ENCODE data around the gene PIP4K2B. TPM values are rescaled to one million over a fixed set of nuclear protein-coding genes. Genes with fewer than 3 reads are reported as not detected.

Gene PIP4K2B
- total and polyA plus RNA-seq, 9 of the 15 experiments (the other 6 are each of a cell fraction or from before 2014, with no cell fraction given): 3.7 to 29.9 (median 23.0) TPM

DNA sequence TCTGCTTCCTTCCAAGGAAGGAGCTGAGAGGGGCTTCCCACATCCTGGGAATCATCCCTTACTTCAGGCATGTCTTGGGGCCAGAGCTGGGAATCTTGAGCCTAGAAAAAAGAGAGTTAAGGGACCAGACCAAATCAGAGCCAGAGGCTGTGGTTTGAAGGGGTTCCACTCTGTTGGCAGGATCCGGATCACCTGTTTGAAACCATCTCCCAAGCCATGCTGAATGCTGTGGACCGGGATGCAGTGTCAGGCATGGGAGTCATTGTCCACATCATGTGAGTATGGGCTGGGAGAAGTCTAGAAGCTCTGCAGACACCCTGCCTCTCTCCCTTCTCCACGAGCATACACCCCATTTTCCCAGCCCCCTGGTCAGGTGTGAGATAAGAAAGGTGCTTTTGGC is 37.1 kb downstream of the PIP4K2B start (continued):
- TF ChIP-seq, protein P1, sequence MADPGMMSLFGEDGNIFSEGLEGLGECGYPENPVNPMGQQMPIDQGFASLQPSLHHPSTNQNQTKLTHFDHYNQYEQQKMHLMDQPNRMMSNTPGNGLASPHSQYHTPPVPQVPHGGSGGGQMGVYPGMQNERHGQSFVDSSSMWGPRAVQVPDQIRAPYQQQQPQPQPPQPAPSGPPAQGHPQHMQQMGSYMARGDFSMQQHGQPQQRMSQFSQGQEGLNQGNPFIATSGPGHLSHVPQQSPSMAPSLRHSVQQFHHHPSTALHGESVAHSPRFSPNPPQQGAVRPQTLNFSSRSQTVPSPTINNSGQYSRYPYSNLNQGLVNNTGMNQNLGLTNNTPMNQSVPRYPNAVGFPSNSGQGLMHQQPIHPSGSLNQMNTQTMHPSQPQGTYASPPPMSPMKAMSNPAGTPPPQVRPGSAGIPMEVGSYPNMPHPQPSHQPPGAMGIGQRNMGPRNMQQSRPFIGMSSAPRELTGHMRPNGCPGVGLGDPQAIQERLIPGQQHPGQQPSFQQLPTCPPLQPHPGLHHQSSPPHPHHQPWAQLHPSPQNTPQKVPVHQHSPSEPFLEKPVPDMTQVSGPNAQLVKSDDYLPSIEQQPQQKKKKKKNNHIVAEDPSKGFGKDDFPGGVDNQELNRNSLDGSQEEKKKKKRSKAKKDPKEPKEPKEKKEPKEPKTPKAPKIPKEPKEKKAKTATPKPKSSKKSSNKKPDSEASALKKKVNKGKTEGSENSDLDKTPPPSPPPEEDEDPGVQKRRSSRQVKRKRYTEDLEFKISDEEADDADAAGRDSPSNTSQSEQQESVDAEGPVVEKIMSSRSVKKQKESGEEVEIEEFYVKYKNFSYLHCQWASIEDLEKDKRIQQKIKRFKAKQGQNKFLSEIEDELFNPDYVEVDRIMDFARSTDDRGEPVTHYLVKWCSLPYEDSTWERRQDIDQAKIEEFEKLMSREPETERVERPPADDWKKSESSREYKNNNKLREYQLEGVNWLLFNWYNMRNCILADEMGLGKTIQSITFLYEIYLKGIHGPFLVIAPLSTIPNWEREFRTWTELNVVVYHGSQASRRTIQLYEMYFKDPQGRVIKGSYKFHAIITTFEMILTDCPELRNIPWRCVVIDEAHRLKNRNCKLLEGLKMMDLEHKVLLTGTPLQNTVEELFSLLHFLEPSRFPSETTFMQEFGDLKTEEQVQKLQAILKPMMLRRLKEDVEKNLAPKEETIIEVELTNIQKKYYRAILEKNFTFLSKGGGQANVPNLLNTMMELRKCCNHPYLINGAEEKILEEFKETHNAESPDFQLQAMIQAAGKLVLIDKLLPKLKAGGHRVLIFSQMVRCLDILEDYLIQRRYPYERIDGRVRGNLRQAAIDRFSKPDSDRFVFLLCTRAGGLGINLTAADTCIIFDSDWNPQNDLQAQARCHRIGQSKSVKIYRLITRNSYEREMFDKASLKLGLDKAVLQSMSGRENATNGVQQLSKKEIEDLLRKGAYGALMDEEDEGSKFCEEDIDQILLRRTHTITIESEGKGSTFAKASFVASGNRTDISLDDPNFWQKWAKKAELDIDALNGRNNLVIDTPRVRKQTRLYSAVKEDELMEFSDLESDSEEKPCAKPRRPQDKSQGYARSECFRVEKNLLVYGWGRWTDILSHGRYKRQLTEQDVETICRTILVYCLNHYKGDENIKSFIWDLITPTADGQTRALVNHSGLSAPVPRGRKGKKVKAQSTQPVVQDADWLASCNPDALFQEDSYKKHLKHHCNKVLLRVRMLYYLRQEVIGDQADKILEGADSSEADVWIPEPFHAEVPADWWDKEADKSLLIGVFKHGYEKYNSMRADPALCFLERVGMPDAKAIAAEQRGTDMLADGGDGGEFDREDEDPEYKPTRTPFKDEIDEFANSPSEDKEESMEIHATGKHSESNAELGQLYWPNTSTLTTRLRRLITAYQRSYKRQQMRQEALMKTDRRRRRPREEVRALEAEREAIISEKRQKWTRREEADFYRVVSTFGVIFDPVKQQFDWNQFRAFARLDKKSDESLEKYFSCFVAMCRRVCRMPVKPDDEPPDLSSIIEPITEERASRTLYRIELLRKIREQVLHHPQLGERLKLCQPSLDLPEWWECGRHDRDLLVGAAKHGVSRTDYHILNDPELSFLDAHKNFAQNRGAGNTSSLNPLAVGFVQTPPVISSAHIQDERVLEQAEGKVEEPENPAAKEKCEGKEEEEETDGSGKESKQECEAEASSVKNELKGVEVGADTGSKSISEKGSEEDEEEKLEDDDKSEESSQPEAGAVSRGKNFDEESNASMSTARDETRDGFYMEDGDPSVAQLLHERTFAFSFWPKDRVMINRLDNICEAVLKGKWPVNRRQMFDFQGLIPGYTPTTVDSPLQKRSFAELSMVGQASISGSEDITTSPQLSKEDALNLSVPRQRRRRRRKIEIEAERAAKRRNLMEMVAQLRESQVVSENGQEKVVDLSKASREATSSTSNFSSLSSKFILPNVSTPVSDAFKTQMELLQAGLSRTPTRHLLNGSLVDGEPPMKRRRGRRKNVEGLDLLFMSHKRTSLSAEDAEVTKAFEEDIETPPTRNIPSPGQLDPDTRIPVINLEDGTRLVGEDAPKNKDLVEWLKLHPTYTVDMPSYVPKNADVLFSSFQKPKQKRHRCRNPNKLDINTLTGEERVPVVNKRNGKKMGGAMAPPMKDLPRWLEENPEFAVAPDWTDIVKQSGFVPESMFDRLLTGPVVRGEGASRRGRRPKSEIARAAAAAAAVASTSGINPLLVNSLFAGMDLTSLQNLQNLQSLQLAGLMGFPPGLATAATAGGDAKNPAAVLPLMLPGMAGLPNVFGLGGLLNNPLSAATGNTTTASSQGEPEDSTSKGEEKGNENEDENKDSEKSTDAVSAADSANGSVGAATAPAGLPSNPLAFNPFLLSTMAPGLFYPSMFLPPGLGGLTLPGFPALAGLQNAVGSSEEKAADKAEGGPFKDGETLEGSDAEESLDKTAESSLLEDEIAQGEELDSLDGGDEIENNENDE (IDR thresholded peaks at IDR 0.05; ENCODE audit: low read depth, low read length): no peak
- TF ChIP-seq, protein P2, sequence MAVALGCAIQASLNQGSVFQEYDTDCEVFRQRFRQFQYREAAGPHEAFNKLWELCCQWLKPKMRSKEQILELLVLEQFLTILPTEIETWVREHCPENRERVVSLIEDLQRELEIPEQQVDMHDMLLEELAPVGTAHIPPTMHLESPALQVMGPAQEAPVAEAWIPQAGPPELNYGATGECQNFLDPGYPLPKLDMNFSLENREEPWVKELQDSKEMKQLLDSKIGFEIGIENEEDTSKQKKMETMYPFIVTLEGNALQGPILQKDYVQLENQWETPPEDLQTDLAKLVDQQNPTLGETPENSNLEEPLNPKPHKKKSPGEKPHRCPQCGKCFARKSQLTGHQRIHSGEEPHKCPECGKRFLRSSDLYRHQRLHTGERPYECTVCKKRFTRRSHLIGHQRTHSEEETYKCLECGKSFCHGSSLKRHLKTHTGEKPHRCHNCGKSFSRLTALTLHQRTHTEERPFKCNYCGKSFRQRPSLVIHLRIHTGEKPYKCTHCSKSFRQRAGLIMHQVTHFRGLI (CRISPR knock-in tag; IDR thresholded peaks at IDR 0.05): no peak
- TF ChIP-seq HMGN3 (IDR thresholded peaks at IDR 0.05; ENCODE audit: borderline replicate concordance, extremely low read depth, insufficient read length, low read depth, low read length) (no peak), KDM2B (CRISPR knock-in tag; IDR thresholded peaks at IDR 0.05) (no peak), RBM22 (IDR thresholded peaks at IDR 0.05; ENCODE audit: low read depth, low read length, poor library complexity, severe bottlenecking) (no peak), SMAD2 (IDR thresholded peaks at IDR 0.05; ENCODE audit: low read depth, low read length) (no peak)
- TF ChIP-seq, protein P3, sequence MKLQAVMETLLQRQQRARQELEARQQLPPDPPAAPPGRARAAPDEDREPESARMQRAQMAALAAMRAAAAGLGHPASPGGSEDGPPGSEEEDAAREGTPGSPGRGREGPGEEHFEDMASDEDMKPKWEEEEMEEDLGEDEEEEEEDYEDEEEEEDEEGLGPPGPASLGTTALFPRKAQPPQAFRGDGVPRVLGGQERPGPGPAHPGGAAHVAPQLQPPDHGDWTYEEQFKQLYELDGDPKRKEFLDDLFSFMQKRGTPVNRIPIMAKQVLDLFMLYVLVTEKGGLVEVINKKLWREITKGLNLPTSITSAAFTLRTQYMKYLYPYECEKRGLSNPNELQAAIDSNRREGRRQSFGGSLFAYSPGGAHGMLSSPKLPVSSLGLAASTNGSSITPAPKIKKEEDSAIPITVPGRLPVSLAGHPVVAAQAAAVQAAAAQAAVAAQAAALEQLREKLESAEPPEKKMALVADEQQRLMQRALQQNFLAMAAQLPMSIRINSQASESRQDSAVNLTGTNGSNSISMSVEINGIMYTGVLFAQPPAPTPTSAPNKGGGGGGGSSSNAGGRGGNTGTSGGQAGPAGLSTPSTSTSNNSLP (IDR thresholded peaks at IDR 0.05; ENCODE audit: borderline replicate concordance, low read depth, low read length): no peak
